Right lobe of liver (tissue), 4 donors: Measurements from ENCODE around the gene FRMPD4.

Experiments
- POLR2A ChIP-seq: fragments of 450-650 bp; IDR thresholded peaks from one replicate; pipeline ENCODE4 v1.6.1; 2017; ENCODE audit warnings: antibody characterized with exemption, mild to moderate bottlenecking
- TF ChIP-seq, protein P1 (sequence below), 4 donors: fragments of 200-600 bp in 3 of 4; fragments of 450-650 bp in 1 of 4; IDR thresholded peaks; one replicate each; pipeline versions ENCODE4 v1.5.1 to v1.8.0; 2016 to 2022; ENCODE audit warnings: antibody characterized with exemption in 4 of 4, mild to moderate bottlenecking in 2 of 4
- donor health status: DM: no; HTN: no; CAD: no.
- donor health status: DM: no; HTN: no; CAD: no.
- donor health status: DM: no; HTN: yes; CAD: no.

DNA sequence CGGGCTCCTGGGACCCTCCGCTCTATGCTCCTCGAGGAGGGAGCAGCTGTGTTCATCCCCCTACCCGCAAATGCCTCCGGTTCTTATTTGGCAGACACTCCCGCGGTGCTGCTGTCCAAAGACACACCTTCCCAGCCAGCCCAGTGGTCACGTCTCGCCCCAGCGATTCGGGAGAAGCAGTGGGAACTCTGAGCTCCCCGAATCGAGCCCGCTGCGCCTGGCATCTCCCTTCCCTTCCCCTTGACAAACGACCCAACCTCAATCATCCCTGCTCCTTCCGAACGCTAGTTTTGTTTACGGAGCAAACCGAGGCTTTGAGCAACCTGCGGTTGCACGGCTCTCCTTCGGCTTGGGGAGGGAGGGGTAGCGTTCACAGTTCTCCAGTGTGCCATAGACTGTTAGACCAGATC is 317 bp upstream of the FRMPD4 start:
- TF ChIP-seq, protein P1, sequence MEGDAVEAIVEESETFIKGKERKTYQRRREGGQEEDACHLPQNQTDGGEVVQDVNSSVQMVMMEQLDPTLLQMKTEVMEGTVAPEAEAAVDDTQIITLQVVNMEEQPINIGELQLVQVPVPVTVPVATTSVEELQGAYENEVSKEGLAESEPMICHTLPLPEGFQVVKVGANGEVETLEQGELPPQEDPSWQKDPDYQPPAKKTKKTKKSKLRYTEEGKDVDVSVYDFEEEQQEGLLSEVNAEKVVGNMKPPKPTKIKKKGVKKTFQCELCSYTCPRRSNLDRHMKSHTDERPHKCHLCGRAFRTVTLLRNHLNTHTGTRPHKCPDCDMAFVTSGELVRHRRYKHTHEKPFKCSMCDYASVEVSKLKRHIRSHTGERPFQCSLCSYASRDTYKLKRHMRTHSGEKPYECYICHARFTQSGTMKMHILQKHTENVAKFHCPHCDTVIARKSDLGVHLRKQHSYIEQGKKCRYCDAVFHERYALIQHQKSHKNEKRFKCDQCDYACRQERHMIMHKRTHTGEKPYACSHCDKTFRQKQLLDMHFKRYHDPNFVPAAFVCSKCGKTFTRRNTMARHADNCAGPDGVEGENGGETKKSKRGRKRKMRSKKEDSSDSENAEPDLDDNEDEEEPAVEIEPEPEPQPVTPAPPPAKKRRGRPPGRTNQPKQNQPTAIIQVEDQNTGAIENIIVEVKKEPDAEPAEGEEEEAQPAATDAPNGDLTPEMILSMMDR (IDR thresholded peaks at IDR 0.05) = no peak
- TF ChIP-seq POLR2A = no peak
